ENCODE measurements around the gene PTPRK.

The PTPRK gene

GRCh38 chr6:128131036-128131435, 389.4 kb downstream of the PTPRK start:
- Histone ChIP-seq H3K27me3 (ENCODE audit: control insufficient read depth, insufficient read depth, low read length) (no peaks in the 10 kb centered on the region), H3K36me3 (ENCODE audit: control insufficient read depth, insufficient read depth, low read length) (no peaks in the 10 kb centered on the region), H3K79me2 (no peaks in the 10 kb centered on the region), H3K27ac (no peak overlapping the region), H3K4me2 (ENCODE audit: low read length) (no peak overlapping the region), H3K9me3 (ENCODE audit: control insufficient read depth, low read length) (no peaks in the 10 kb centered on the region), H3K4me3 (ENCODE audit: low read depth, low read length) (no peak overlapping the region), H3K9ac (no peak overlapping the region), H3K4me1 (no peaks in the 10 kb centered on the region), H2AFZ (no peak overlapping the region)
- TF ChIP-seq CTCF (IDR thresholded peaks at IDR 0.05): no peak

- TF ChIP-seq CTCF (IDR thresholded peaks at IDR 0.05): no peak
- Histone ChIP-seq H3K9ac (no peak overlapping the region), H3K4me2 (ENCODE audit: low read length) (no peak overlapping the region), H3K79me2 (no peaks in the 10 kb centered on the region), H3K4me3 (ENCODE audit: low read depth, low read length) (no peak overlapping the region), H3K4me1 (no peaks in the 10 kb centered on the region), H3K27ac (no peak overlapping the region), H2AFZ (no peak overlapping the region), H3K9me3 (ENCODE audit: control insufficient read depth, low read length) (no peaks in the 10 kb centered on the region), H3K27me3 (ENCODE audit: control insufficient read depth, insufficient read depth, low read length) (no peaks in the 10 kb centered on the region), H3K36me3 (ENCODE audit: control insufficient read depth, insufficient read depth, low read length) (no peaks in the 10 kb centered on the region)
Measured at GRCh38 chr6:128129679-128130078, 390.7 kb downstream of the PTPRK start.

GRCh38 chr6:128127650-128128049, 392.7 kb downstream of the PTPRK start:
- H3K36me3 ChIP-seq (ENCODE audit: control insufficient read depth, insufficient read depth, low read length): no peaks in the 10 kb centered on the region
- H3K27me3 ChIP-seq (ENCODE audit: control insufficient read depth, insufficient read depth, low read length): no peaks in the 10 kb centered on the region
- no peak overlapping the region for H3K4me3 ChIP-seq (ENCODE audit: low read depth, low read length)
- H3K4me1 ChIP-seq: no peaks in the 10 kb centered on the region
- no peaks in the 10 kb centered on the region for H3K79me2 ChIP-seq
- no peak overlapping the region for H3K9ac ChIP-seq
- no peaks in the 10 kb centered on the region for H3K9me3 ChIP-seq (ENCODE audit: control insufficient read depth, low read length)
- no peak overlapping the region for H3K4me2 ChIP-seq (ENCODE audit: low read length)
- H2AFZ ChIP-seq: no peak overlapping the region
- no peak overlapping the region for H3K27ac ChIP-seq
- TF ChIP-seq CTCF (IDR thresholded peaks at IDR 0.05): no peak

GRCh38 chr6:128124713-128125112, 395.7 kb downstream of the PTPRK start:
- Histone ChIP-seq H3K9ac (no peak overlapping the region), H3K36me3 (ENCODE audit: control insufficient read depth, insufficient read depth, low read length) (no peaks in the 10 kb centered on the region)

More at GRCh38 chr6:128124713-128125112, 395.7 kb downstream of the PTPRK start:
- no peaks in the 10 kb centered on the region for H3K79me2 ChIP-seq
- no peak overlapping the region for H3K4me2 ChIP-seq (ENCODE audit: low read length)
- TF ChIP-seq CTCF (IDR thresholded peaks at IDR 0.05): no peak
- H2AFZ ChIP-seq: no peak overlapping the region
- no peaks in the 10 kb centered on the region for H3K4me1 ChIP-seq
- H3K27me3 ChIP-seq (ENCODE audit: control insufficient read depth, insufficient read depth, low read length): no peaks in the 10 kb centered on the region
- no peak overlapping the region for H3K27ac ChIP-seq
- H3K9me3 ChIP-seq (ENCODE audit: control insufficient read depth, low read length): no peaks in the 10 kb centered on the region
- no peak overlapping the region for H3K4me3 ChIP-seq (ENCODE audit: low read depth, low read length)

Data from parathyroid adenoma (tissue), 2 donors.